ENCODE results near the gene STARD5.

- TF ChIP-seq CTCF (IDR thresholded peaks at IDR 0.05; ENCODE audit: insufficient read depth, low read length) (no peak), POLR2AphosphoS5 (IDR thresholded peaks at IDR 0.05; ENCODE audit: low read depth) (no peak), REST (IDR thresholded peaks at IDR 0.05; ENCODE audit: insufficient replicate concordance, low read depth) (no peak)
These were observed 27.7 kb upstream of the STARD5 start for GRCh38 chr15:81351651-81352050.

All from HL-60 (cell line).